GM12878 (cell line): ENCODE measurements around the gene OR2Y1. TPM values are rescaled to one million over a fixed set of nuclear protein-coding genes. Genes with fewer than 3 reads are reported as not detected.
"Not testable (repeated sequence)": the region's sequence is repeated elsewhere in the genome, so short reads cannot be mapped to it uniquely, and the experiment has no call there.

ENCODE experiments used
- ATAC-seq: fragments of 200-7000 bp; cut with Tn5 transposase; 3 replicates; pipeline ENCODE4 v1.9.1; 2020; ENCODE audit warnings: mild to moderate bottlenecking, moderate library complexity
- BruUV-seq: library from RNA; stranded (reverse); fragments of 400-500 nt; replicated peaks from 2 replicates; lab custom pipeline; 2021; lab: Mats Ljungman, UMichigan
- CTCF ChIA-PET: fragments of 300-600 bp; sonication (Branson Sonifier 250); formaldehyde crosslinking; extraction: SDS; loops from one replicate; lab custom pipeline; 2021; ENCODE audit warnings: inconsistent platforms; lab: Yijun Ruan, JAX
- POLR2A ChIA-PET: fragments of 350-600 bp; formaldehyde crosslinking; extraction: SDS; loops from one replicate; lab custom pipeline; 2021; ENCODE audit warnings: inconsistent platforms; lab: Charles Lee
- RAD21 ChIA-PET: fragments of 300-600 bp; sonication (Branson Sonifier 250); formaldehyde crosslinking; loops from one replicate; lab custom pipeline; 2023; ENCODE audit warnings: antibody characterized with exemption; ENCODE audit not compliant: unreplicated experiment; lab: Charles Lee
- SMC1A ChIA-PET: fragments of 300-600 bp; sonication (Branson Sonifier 250); formaldehyde crosslinking; loops from one replicate; lab custom pipeline; 2023; ENCODE audit not compliant: unreplicated experiment, uncharacterized antibody; lab: Charles Lee
- DNase-seq: peaks from one replicate; pipeline ENCODE4 v3.0.0-alpha.2; 2011; ENCODE audit warnings: low read depth, low spot score
- FAIRE-seq: peaks from 3 replicates; lab custom pipeline; 2011; peaks lifted over from hg19 to GRCh38; lab: Jason Lieb, UNC
- H2AFZ ChIP-seq: 2 replicates; pipeline ENCODE4 v1.6.0; 2011; ENCODE audit warnings: low read depth, low read length, control low read depth; ENCODE audit not compliant: control insufficient read depth
- H3K27ac ChIP-seq: 2 replicates; pipeline ENCODE4 v1.5.1; 2011; ENCODE audit warnings: control low read depth; ENCODE audit not compliant: control insufficient read depth, insufficient read depth
- H3K27me3 ChIP-seq, 2 experiments: replicated peaks in 1 of 2; 2 replicates each; pipeline versions ENCODE4 v1.6.0 to v1.6.1; 2011; ENCODE audit warnings: low read length in 1 of 2; ENCODE audit not compliant: control insufficient read depth in 2 of 2, insufficient read depth in 2 of 2
- H3K36me3 ChIP-seq, 2 experiments: 2 replicates each; pipeline ENCODE4 v1.5.1; 2011; ENCODE audit warnings: low read length in 1 of 2; ENCODE audit not compliant: control insufficient read depth in 2 of 2, insufficient read depth in 2 of 2
- H3K4me1 ChIP-seq: 2 replicates; pipeline ENCODE4 v1.6.1; 2011; ENCODE audit warnings: mild to moderate bottlenecking, low read length, moderate library complexity, mixed read lengths; ENCODE audit not compliant: control insufficient read depth, insufficient read depth
- H3K4me2 ChIP-seq: 2 replicates; pipeline ENCODE4 v1.6.0; 2011; ENCODE audit warnings: control low read depth; ENCODE audit not compliant: control insufficient read depth, insufficient read depth
- H3K4me3 ChIP-seq: fragments of 200-600 bp; sonication (generic); 2 replicates; pipeline ENCODE4 v1.5.1; 2016
- H3K79me2 ChIP-seq: 2 replicates; pipeline ENCODE4 v1.6.0; 2011; ENCODE audit warnings: low read length; ENCODE audit not compliant: control insufficient read depth, insufficient read depth
- H3K9ac ChIP-seq: 2 replicates; pipeline ENCODE4 v1.8.0; 2011; ENCODE audit warnings: low read length, control low read depth, mixed read lengths; ENCODE audit not compliant: control insufficient read depth, insufficient read depth
- H3K9me3 ChIP-seq: replicated peaks from 3 replicates; pipeline ENCODE4 v1.5.1; 2011; ENCODE audit warnings: mild to moderate bottlenecking, low read length; ENCODE audit not compliant: control insufficient read depth, insufficient read depth
- H4K20me1 ChIP-seq: 2 replicates; pipeline ENCODE4 v1.6.0; 2011; ENCODE audit not compliant: control insufficient read depth, insufficient read depth
- GATAD2B ChIP-seq: fragments of 450-650 bp; conservative IDR thresholded peaks from 2 replicates; pipeline ENCODE4 v1.6.1; 2017; ENCODE audit warnings: low read depth, mild to moderate bottlenecking, moderate library complexity
- NFYA ChIP-seq: IDR thresholded peaks from 2 replicates; pipeline ENCODE4 v1.6.1; 2011; ENCODE audit warnings: low read depth, mild to moderate bottlenecking, low read length, improper control_type of control experiment, borderline replicate concordance
- ZNF217 ChIP-seq: fragments of 450-650 bp; IDR thresholded peaks from 2 replicates; pipeline ENCODE4 v1.6.1; 2017; ENCODE audit warnings: antibody characterized with exemption, mild to moderate bottlenecking
- WGBS: methylation state at CpG from one replicate; pipeline ENCODE4 v1.1.6; 2016; ENCODE audit warnings: low lambda C conversion rate; ENCODE audit not compliant: insufficient replicate concordance, insufficient coverage; ENCODE audit errors: missing lambda C conversion rate; 5-methylcytosine and 5-hydroxymethylcytosine counted together
- in situ Hi-C: fragments of 300-500 bp; cut with MboI; formaldehyde crosslinking; loops from 9 replicates; pipeline ENCODE4 v1.14.3; 2018; ENCODE audit warnings: mixed read lengths
- intact Hi-C: fragments of 100-400 bp; cut with micrococcal nuclease; formaldehyde crosslinking; loops from one replicate; pipeline ENCODE4 v1.14.2; 2022; ENCODE audit not compliant: unreplicated experiment
- polyA plus RNA-seq, 11 experiments: library from polyadenylated mRNA; depleted of rRNA in 4 of 11; unstranded in 6 of 11; stranded (reverse) in 5 of 11; fragments of >200 nt; fragmentation: Nextera tagmentation in 4 of 11; fragmentation: Illumina TruSeq in 1 of 11; extraction: Ambion mirVana in 4 of 11; extraction: Trizol in 1 of 11; gene quantifications; 1 replicate in 1 of 11; 2 replicates in 10 of 11; pipeline versions ENCODE4 v1.2.1 to v1.2.3, GENCODE V29; 2011 to 2016; ENCODE audit warnings: inconsistent platforms in 2 of 11, missing spikeins in 2 of 11, low read depth in 1 of 11
- total RNA-seq, 4 experiments: library from RNA; depleted of rRNA in 3 of 4; stranded (reverse); fragments of >200 nt in 3 of 4; fragmentation: Illumina TruSeq in 1 of 4; extraction: Trizol in 1 of 4; gene quantifications; 2 replicates each; pipeline versions ENCODE4 v1.2.1 to v1.2.3, GENCODE V29; 2013 to 2021
- TF ChIP-seq, protein P1 (sequence below): IDR thresholded peaks from 2 replicates; pipeline ENCODE4 v1.6.1; 2012; ENCODE audit warnings: low read depth, low read length, improper control_type of control experiment
- TF ChIP-seq, protein P2 (sequence below): IDR thresholded peaks from 2 replicates; pipeline ENCODE4 v1.6.1; 2012; ENCODE audit warnings: low read length, inconsistent platforms

The OR2Y1 gene
- total and polyA plus RNA-seq, 10 of the 15 experiments (the other 5 are each of a cell fraction or from before 2014, with no cell fraction given), result not detected

DNA sequence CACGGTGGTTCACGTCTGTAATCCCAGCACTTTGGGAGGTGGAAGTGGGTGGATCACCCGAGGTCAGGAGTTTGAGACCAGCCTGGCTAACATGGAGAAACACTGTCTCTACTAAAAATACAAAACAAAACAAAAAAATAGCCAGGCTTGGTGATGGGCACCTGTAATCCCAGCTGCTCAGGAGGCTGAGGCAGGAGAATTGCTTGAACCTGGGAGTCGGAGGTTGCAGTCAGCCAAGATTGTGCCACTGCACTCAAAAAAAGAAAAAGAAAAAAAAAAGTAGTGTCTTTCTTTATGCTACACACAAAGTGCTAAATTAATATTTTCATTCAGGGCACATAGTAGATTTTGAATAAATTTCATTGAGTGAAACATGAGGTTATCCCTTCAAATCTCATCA lies 1.1 kb upstream of the OR2Y1 start:
- H3K4me1 ChIP-seq, SMC1A ChIA-PET, RAD21 ChIA-PET, FAIRE-seq, CTCF ChIA-PET, BruUV-seq, in situ Hi-C loops, H3K79me2 ChIP-seq, ATAC-seq, DNase-seq, intact Hi-C loops, H3K27me3 ChIP-seq, H3K9ac ChIP-seq, H3K27ac ChIP-seq, H3K9me3 ChIP-seq, H2AFZ ChIP-seq, POLR2A ChIA-PET, H3K4me3 ChIP-seq, H3K36me3 ChIP-seq, H3K4me2 ChIP-seq, H4K20me1 ChIP-seq: not testable (repeated sequence)
- 46% methylated on average over 4 of the region's 4 CpGs for WGBS

DNA sequence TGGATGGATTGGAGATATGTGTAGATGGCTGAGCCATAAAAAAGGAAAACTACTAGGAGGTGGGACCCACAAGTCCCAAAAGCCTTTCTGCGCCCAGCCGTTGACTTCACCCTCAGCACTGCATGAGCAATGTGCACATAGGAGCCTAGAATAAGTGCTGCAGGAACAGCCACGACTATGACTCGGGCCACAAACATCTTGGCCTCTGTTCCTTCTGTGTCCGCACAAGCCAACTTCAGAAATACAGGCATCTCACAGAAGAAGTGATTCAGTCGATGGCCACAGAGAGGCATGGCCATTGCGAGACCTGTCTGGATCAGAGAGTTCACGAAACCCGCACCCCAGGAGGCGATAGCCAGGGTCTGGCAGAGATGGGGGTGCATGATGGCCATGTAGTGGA lies 587 bp downstream of the OR2Y1 start:
- no peak for ATAC-seq
- TF ChIP-seq, protein P1, sequence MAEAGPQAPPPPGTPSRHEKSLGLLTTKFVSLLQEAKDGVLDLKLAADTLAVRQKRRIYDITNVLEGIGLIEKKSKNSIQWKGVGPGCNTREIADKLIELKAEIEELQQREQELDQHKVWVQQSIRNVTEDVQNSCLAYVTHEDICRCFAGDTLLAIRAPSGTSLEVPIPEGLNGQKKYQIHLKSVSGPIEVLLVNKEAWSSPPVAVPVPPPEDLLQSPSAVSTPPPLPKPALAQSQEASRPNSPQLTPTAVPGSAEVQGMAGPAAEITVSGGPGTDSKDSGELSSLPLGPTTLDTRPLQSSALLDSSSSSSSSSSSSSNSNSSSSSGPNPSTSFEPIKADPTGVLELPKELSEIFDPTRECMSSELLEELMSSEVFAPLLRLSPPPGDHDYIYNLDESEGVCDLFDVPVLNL, result no peak
- no peak for TF ChIP-seq NFYA
- no peak for TF ChIP-seq GATAD2B
- TF ChIP-seq, protein P2, sequence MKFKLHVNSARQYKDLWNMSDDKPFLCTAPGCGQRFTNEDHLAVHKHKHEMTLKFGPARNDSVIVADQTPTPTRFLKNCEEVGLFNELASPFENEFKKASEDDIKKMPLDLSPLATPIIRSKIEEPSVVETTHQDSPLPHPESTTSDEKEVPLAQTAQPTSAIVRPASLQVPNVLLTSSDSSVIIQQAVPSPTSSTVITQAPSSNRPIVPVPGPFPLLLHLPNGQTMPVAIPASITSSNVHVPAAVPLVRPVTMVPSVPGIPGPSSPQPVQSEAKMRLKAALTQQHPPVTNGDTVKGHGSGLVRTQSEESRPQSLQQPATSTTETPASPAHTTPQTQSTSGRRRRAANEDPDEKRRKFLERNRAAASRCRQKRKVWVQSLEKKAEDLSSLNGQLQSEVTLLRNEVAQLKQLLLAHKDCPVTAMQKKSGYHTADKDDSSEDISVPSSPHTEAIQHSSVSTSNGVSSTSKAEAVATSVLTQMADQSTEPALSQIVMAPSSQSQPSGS, result no peak
- TF ChIP-seq ZNF217, result no peak
- ChIA-PET CTCF (no interaction called here), RAD21 (no interaction called here), SMC1A (no interaction called here), POLR2A (no interaction called here)
- Histone ChIP-seq H3K9me3 (no peaks in the 10 kb centered on the region), H3K27ac (no peak overlapping the region), H3K27me3 (no peaks in the 10 kb centered on the region; a peak in 1 of 4 replicates), H3K79me2 (no peaks in the 10 kb centered on the region), H3K4me2 (no peak overlapping the region), H3K36me3 (no peaks in the 10 kb centered on the region), H2AFZ (no peak overlapping the region), H4K20me1 (no peaks in the 10 kb centered on the region), H3K4me1 (no peaks in the 10 kb centered on the region), H3K9ac (no peak overlapping the region), H3K4me3 (no peak overlapping the region)
- DNase-seq, result no peak
- no TSS peak for BruUV-seq
- intact Hi-C loops, result no loop called here
- 56% methylated on average over 10 of the region's 10 CpGs for WGBS
- in situ Hi-C loops, result no loop called here
- FAIRE-seq, result no peak
